Measurements from ENCODE around the gene NFIA.

Gene NFIA

DNA sequence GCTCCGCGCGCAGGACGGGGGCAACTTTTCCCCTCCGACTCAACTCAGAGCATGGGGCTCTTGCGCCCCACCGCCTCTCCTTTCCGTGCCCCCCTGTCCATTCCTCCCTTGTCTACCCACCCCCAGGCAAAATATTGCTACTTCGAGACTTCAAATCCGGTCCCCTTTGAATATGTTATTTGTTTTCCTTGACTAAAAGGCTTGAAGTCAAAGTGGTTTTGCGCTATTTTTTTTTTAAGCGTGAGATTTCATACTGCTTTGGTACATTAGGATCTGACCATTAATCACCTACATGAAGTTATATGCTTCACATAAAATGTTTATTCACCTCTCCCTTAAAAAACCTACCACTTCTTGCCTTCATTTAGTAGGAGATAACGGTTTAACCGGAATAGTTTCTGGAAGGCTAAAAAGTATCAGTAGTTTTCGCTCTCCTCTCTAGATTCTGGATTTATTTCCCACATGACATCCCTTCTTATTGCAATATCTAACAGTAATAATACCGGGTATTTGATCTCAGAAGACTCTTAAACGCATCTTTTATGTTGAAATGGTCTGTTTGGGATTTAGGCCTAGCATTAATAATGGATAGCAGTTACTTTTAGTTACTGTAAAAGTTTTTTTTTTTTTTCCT lies 1.6 kb downstream of the NFIA start:
- peaks cover 22 to 30% of the 10 kb centered on the region in 2 donors for H3K4me1 Mint-ChIP-seq (ENCODE audit: low read depth in 2 of 2)
- DNase-seq = no peak
- no peaks in the 10 kb centered on the region for H3K27me3 Mint-ChIP-seq

DNA sequence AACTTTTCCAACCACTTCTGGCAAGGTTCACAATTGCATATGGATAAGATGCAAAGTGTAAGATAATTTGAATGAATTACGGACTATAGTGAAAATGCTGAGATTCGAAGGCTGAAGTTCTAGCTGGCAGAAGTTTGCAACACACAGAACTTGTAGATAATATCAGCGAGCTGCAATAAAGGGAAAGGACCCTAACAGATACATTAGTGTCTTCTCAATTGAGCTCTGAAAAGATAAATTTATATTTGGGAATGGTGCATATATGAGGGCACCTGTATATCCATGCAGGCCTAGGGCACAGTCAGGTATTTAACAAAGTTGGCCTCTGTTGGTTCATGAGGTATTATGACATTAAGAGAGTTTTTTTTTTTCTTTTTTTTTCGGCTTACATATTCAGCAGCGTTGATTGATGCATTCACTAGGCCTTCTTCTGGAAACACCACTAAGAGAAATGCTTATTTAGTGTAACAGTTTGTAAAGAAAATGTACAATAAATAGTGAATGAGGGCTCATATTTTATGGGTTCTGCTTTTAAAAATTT lies 2.2 kb downstream of the NFIA start:
- Mint-ChIP-seq H3K27me3 (no peaks in the 10 kb centered on the region), H3K27ac (peak overlapping the region; percentile 90 to 91), H3K9me3 (no peaks in the 10 kb centered on the region), H3K36me3 (ENCODE audit: insufficient read depth) (peaks cover 8% of the 10 kb centered on the region), H3K4me3 (peak overlapping the region; percentile 92 to 97), H3K4me1 (ENCODE audit: low read depth in 2 of 2) (peaks cover 17 to 24% of the 10 kb centered on the region in 2 donors)
- no peak for ATAC-seq (replicated peaks)
- no peak for DNase-seq

More for the DNA sequence above, 1.6 kb downstream of the NFIA start:
- peak overlapping the region; percentile 92 to 97 for H3K4me3 Mint-ChIP-seq
- H3K27ac Mint-ChIP-seq = peak overlapping the region; percentile 90 to 91
- ATAC-seq (replicated peaks) = no peak
- peaks cover 8% of the 10 kb centered on the region for H3K36me3 Mint-ChIP-seq (ENCODE audit: insufficient read depth)
- H3K9me3 Mint-ChIP-seq = no peaks in the 10 kb centered on the region

DNA sequence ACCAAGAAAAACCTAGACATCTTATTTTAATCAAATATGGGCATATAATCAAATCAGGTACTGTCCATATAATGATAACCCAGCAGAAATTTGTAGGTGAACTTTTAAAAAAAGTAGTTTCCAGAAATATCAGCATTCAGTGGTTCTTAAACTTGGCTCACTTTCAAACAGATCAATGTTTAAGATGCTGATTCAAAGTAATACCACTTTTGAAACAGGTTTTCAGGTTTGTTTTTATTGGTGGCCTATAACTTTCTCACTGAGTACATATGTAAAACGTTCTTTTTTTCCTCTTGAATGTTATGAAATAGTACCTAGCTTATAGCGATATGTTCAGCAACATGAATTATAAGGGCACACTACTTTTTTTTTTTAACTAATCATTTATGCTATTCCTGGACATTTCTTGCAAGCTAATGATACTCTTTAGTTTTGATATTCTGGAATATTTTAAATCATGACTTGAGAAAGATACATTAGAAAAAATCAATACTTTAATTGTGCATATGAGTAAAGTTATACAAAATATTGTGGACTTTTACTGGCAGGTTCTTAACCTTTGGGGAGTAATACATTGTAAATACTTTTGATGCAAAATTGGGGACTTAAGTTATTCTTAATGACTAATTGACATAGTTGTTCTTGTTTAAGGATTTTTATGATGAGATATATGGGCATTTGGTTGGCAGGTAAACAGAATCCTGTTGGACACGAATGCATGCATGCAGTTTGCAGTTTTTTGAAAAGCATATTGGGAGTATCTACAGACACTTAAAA lies 3.0 kb downstream of the NFIA start:
- H3K4me3 Mint-ChIP-seq = no peak overlapping the region
- H3K9me3 Mint-ChIP-seq = no peaks in the 10 kb centered on the region
- H3K27me3 Mint-ChIP-seq = no peaks in the 10 kb centered on the region
- peaks cover 8% of the 10 kb centered on the region for H3K36me3 Mint-ChIP-seq (ENCODE audit: insufficient read depth)
- ATAC-seq (replicated peaks) (no peak), DNase-seq (no peak)
- H3K27ac Mint-ChIP-seq = no peak overlapping the region
- peaks cover 13 to 20% of the 10 kb centered on the region in 2 donors for H3K4me1 Mint-ChIP-seq (ENCODE audit: low read depth in 2 of 2)

DNA sequence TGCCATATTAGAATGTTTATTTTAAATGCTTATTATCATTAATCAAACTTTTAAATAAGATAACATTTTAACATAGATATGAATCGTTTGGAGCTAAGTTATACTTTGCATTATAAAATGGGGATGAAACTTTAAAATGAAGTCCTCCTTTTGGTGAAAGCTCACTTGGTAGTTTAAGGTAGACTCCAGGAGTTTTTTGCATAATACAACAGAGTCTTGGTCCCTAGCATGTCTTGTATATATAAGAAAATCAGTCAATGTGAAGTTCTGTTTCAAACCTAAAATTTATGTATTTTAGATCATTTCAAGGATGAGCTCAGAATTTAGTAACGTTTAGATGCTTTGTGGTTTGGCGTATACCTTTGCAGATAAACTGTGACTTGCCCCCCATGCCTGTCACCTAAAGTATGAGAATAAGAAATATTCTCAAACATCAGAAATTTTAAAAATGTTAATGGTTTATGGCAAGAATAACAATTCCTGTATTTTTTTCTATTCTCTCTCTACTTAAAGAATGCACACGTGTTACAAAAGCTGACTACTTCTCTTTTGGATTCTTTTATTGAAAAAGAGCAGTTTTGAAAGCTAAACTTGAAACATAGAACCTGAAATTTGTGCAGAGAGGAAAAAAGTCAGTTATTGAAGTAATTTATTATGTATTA lies 3.8 kb downstream of the NFIA start:
- Mint-ChIP-seq H3K27me3 (no peaks in the 10 kb centered on the region), H3K36me3 (ENCODE audit: insufficient read depth) (peaks cover 8% of the 10 kb centered on the region), H3K9me3 (no peaks in the 10 kb centered on the region), H3K27ac (no peak overlapping the region), H3K4me1 (ENCODE audit: low read depth in 2 of 2) (peaks cover 10 to 16% of the 10 kb centered on the region in 2 donors), H3K4me3 (no peak overlapping the region)
- DNase-seq (no peak), ATAC-seq (replicated peaks) (no peak)

GRCh38 chr1:61087571-61087970 lies 5.2 kb downstream of the NFIA start:
- DNase-seq = no peak
- H3K36me3 Mint-ChIP-seq (ENCODE audit: insufficient read depth) = peaks cover 5% of the 10 kb centered on the region
- H3K9me3 Mint-ChIP-seq = no peaks in the 10 kb centered on the region
- H3K4me1 Mint-ChIP-seq (ENCODE audit: low read depth in 2 of 2) = peaks cover 8 to 13% of the 10 kb centered on the region in 2 donors
- no peak overlapping the region for H3K27ac Mint-ChIP-seq
- ATAC-seq (replicated peaks) = no peak
- H3K27me3 Mint-ChIP-seq = no peaks in the 10 kb centered on the region
- H3K4me3 Mint-ChIP-seq = no peak overlapping the region

- H3K27ac Mint-ChIP-seq = no peak overlapping the region
- no peak for ATAC-seq (replicated peaks)
- H3K4me1 Mint-ChIP-seq (ENCODE audit: low read depth in 2 of 2) = peaks cover 9 to 13% of the 10 kb centered on the region in 2 donors
- no peaks in the 10 kb centered on the region for H3K36me3 Mint-ChIP-seq (ENCODE audit: insufficient read depth)
- no peaks in the 10 kb centered on the region for H3K27me3 Mint-ChIP-seq
- H3K4me3 Mint-ChIP-seq = no peak overlapping the region
- H3K9me3 Mint-ChIP-seq = no peaks in the 10 kb centered on the region
- DNase-seq = no peak
These were observed 6.0 kb downstream of the NFIA start for GRCh38 chr1:61088163-61088974.

- DNase-seq (no peak), ATAC-seq (replicated peaks) (no peak)
- Mint-ChIP-seq H3K9me3 (no peaks in the 10 kb centered on the region), H3K27me3 (no peaks in the 10 kb centered on the region), H3K4me3 (no peak overlapping the region), H3K36me3 (ENCODE audit: insufficient read depth) (peaks cover 2% of the 10 kb centered on the region), H3K4me1 (ENCODE audit: low read depth in 2 of 2) (peaks cover 4 to 11% of the 10 kb centered on the region in 2 donors), H3K27ac (no peak overlapping the region)
These were observed 7.0 kb downstream of the NFIA start for GRCh38 chr1:61089338-61089737.

- no peak for ATAC-seq (replicated peaks)
- Mint-ChIP-seq H3K36me3 (ENCODE audit: insufficient read depth) (peaks cover 2% of the 10 kb centered on the region), H3K4me3 (no peak overlapping the region), H3K4me1 (ENCODE audit: low read depth in 2 of 2) (peaks cover 4 to 10% of the 10 kb centered on the region in 2 donors), H3K9me3 (no peaks in the 10 kb centered on the region), H3K27me3 (no peaks in the 10 kb centered on the region), H3K27ac (no peak overlapping the region)
- DNase-seq = no peak
These were observed 7.4 kb downstream of the NFIA start for GRCh38 chr1:61089741-61090140.

- no peak overlapping the region for H3K4me3 Mint-ChIP-seq
- ATAC-seq (replicated peaks) = no peak
- H3K27me3 Mint-ChIP-seq = no peaks in the 10 kb centered on the region
- H3K27ac Mint-ChIP-seq = no peak overlapping the region
- no peak for DNase-seq
- H3K9me3 Mint-ChIP-seq = no peaks in the 10 kb centered on the region
- H3K4me1 Mint-ChIP-seq (ENCODE audit: low read depth in 2 of 2) = peaks cover 8 to 10% of the 10 kb centered on the region in 2 donors
- H3K36me3 Mint-ChIP-seq (ENCODE audit: insufficient read depth) = peaks cover 2% of the 10 kb centered on the region
These were observed 8.3 kb downstream of the NFIA start for GRCh38 chr1:61090546-61091202.

GRCh38 chr1:61091455-61091854 lies 9.1 kb downstream of the NFIA start:
- H3K4me1 Mint-ChIP-seq (ENCODE audit: low read depth in 2 of 2) = peaks cover 8 to 10% of the 10 kb centered on the region in 2 donors
- no peak overlapping the region for H3K4me3 Mint-ChIP-seq
- H3K27me3 Mint-ChIP-seq = no peaks in the 10 kb centered on the region
- H3K9me3 Mint-ChIP-seq = no peaks in the 10 kb centered on the region
- no peak for DNase-seq
- H3K36me3 Mint-ChIP-seq (ENCODE audit: insufficient read depth) = peaks cover 2% of the 10 kb centered on the region
- H3K27ac Mint-ChIP-seq = no peak overlapping the region
- no peak for ATAC-seq (replicated peaks)

GRCh38 chr1:61092642-61093041 lies 10.3 kb downstream of the NFIA start:
- Mint-ChIP-seq H3K27ac (no peak overlapping the region), H3K4me1 (ENCODE audit: low read depth in 2 of 2) (peaks cover 8 to 10% of the 10 kb centered on the region in 2 donors), H3K9me3 (no peaks in the 10 kb centered on the region), H3K36me3 (ENCODE audit: insufficient read depth) (peaks cover 2% of the 10 kb centered on the region), H3K27me3 (no peaks in the 10 kb centered on the region), H3K4me3 (no peak overlapping the region)
- no peak for DNase-seq
- ATAC-seq (replicated peaks) = no peak

GRCh38 chr1:61093525-61094137 lies 11.3 kb downstream of the NFIA start:
- Mint-ChIP-seq H3K36me3 (ENCODE audit: insufficient read depth) (peaks cover 2% of the 10 kb centered on the region), H3K27me3 (no peaks in the 10 kb centered on the region), H3K4me3 (no peak overlapping the region), H3K9me3 (no peaks in the 10 kb centered on the region), H3K27ac (no peak overlapping the region), H3K4me1 (ENCODE audit: low read depth in 2 of 2) (peaks cover 8% of the 10 kb centered on the region in 2 donors)
- ATAC-seq (replicated peaks) = no peak
- no peak for DNase-seq
